Dedifferentiated amniotic fluid mesenchymal stem cell (primary cell): Measurements from ENCODE around the gene ATP5PF.
"Not testable (repeated sequence)": the region's sequence is repeated elsewhere in the genome, so short reads cannot be mapped to it uniquely, and the experiment has no call there.

ENCODE experiments used
- DNase-seq: peaks from one replicate; pipeline ENCODE4 v3.0.0-alpha.2; 2016; ENCODE audit errors: extremely low spot score

The ATP5PF gene

GRCh38 chr21:25722631-25723030, 12.1 kb downstream of the ATP5PF start:
- DNase-seq, result no peak

DNA sequence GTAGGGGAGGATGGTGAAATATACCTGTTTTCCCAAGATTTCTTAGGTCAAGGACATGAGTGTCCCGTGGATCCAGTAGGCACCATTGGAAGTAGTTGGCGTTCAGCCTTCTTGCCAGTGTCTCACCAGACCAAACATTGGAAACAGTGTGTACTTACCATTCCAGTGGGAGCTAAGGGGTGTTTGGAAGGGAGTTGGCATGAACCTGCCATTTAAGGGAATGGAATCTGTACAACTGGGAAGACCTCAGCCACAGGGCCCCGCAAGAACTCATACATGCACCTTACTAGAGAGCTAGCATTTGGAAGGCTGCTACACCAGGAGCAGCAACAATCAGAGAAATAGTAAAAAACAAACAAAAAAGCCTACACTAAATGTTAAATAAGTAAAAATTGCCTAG, 12.7 kb downstream of the ATP5PF start:
- DNase-seq, result no peak

- DNase-seq, result peak; percentile 51
These were observed 17.1 kb downstream of the ATP5PF start for GRCh38 chr21:25717491-25718147.

DNA sequence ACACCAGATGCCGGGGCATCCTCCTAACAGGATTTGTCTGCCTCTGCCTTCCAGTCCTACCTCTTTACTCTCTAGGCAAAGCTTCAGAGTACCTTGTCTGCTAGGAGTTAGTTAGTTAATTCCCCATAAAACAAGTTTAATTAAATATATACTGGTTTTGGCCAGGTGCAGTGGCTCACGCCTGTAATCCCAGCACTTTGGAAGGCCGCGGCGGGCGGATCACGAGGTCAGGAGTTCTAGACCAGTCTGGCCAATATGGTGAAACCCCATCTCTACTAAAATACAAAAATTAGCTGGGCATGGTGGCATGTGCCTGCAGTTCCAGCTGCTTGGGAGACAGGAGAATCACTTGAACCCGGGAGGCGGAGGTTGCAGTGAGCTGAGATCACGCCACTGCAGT, 20.6 kb downstream of the ATP5PF start:
- DNase-seq, result not testable (repeated sequence)

- no peak for DNase-seq
These were observed 24.2 kb downstream of the ATP5PF start for GRCh38 chr21:25710550-25710949.

- no peak for DNase-seq
These were observed 24.9 kb downstream of the ATP5PF start for GRCh38 chr21:25709684-25710265.

DNA sequence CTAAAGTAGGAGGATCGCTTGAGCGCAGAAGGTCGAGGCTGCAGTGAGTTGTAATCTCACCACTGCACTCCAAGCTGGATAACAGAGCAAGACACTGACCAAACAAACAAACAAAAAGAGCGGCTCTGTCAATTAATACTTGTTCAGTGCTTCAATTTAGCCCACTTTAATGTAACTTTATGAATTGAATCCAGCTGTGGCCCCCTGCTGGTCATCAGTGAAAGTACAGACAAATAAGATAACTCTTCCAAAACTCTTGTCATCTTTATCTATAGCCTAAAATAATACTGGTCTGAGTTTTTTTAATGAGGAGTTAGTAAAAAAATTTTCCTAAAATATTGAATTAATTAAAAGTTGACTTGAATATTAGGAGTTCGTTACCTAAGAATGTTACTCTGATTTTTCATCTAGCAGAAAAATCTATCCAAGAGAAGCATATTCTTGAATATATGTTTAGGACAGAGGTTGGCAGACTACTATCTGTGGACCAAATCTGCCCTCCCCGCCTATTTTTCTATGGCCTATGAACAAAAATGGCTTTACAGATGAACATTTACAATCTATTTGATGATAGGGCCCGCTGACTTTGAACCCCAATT, 26.1 kb downstream of the ATP5PF start:
- DNase-seq, result peak; percentile 51

GRCh38 chr21:25701529-25701928, 33.2 kb downstream of the ATP5PF start:
- DNase-seq, result no peak

GRCh38 chr21:25700741-25701140, 34.0 kb downstream of the ATP5PF start:
- no peak for DNase-seq

GRCh38 chr21:25695461-25695860, 39.2 kb downstream of the ATP5PF start:
- DNase-seq, result not testable (repeated sequence)

GRCh38 chr21:25691976-25692375, 42.7 kb downstream of the ATP5PF start:
- DNase-seq, result no peak

- DNase-seq, result no peak
These were observed 45.5 kb downstream of the ATP5PF start for GRCh38 chr21:25689226-25689625.

DNA sequence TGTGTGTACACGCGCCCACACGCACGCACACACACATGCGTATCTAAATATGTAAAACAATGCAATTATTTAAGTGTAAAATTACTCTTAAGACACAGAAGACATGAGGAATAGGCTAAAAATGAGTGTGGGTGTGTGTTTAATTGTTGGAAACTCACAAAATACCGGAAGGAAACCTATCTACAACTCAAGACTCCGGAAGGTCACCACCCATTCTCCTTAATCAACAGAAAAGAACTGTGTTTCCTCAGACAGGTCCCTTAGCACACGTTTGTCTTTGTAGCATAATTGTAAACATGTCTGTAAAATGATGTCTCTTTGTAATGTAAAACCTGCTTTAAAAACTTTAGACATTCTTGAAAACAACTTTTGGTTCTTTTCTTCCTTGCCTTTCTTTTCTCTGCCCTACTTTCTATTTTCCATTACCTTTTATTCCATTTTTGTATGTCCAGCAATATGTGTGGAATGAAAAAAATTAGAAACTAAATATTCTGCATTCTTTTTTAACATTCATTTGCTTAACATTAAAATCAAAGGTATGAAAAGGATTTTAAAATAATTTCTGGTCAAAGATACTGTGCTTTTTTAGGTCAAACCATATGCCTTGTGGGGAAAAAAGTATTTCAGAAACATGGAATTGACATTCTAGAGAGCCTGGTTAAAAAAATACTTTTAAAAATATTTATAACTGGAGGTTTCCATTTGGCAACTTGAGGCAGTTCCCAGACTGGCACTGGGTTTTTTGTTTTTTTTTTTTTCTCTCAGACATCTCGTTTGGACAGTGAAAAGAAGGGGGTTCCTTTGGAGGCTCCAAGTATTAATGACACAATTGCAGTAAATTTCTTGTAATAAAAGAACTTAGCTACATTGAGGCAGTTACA, 46.2 kb downstream of the ATP5PF start:
- DNase-seq, result no peak

GRCh38 chr21:25687787-25688186, 46.9 kb downstream of the ATP5PF start:
- DNase-seq, result no peak

GRCh38 chr21:25682382-25682781, 52.3 kb downstream of the ATP5PF start:
- DNase-seq, result no peak

DNA sequence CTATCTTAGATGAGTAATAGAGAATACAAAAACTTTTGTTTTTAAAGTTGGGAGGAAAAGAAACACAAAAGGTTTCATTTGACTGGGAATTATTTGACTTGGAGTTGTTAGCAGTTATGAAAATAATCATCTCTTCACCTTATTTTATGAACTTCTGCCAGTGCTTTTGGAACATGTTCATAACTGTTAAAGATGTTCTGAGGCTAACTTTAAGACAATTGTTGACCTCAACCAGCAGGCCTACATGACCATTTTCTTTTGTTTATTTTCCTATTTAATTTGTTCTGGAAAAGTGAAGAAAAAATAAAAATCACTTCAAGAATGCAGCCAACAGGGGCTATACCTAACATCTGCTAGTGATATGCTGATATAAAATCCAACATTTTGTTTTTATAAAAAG, 58.3 kb downstream of the ATP5PF start:
- no peak for DNase-seq
